Left lobe of liver (tissue), 2 donors: ENCODE results near the gene TGFA. TPM values are rescaled to one million over a fixed set of nuclear protein-coding genes. Genes with fewer than 3 reads are reported as not detected.

Experiments used
- ATAC-seq: fragments of 200-7000 bp; cut with Tn5 transposase; one replicate; pipeline ENCODE4 v1.9.1; 2020; ENCODE audit warnings: mild to moderate bottlenecking, moderate library complexity
- DNase-seq: peaks from one replicate; pipeline ENCODE4 v3.0.0-alpha.2; 2020; ENCODE audit warnings: low spot score
- total RNA-seq: library from RNA; stranded (reverse); gene quantifications from one replicate; pipeline ENCODE4 v1.2.1, GENCODE V29; 2021
- donor health status: DM: no; HTN: no; CAD: no; lungs with moderate emphysema.
- donor health status: DM: no; HTN: yes; CAD: no.

The TGFA gene
- total RNA-seq, 1 donor from 2014 or later: 5.0 TPM

- ATAC-seq (peak; percentile 87), DNase-seq (peak; percentile 50)
These were observed 127.8 kb downstream of the TGFA start for GRCh38 chr2:70425682-70426301.

- ATAC-seq (no peak), DNase-seq (no peak)
These were observed 132.9 kb downstream of the TGFA start for GRCh38 chr2:70420740-70421139.

GRCh38 chr2:70420143-70420542 lies 133.5 kb downstream of the TGFA start:
- ATAC-seq: no peak
- no peak for DNase-seq

- no peak for DNase-seq
These were observed 135.1 kb downstream of the TGFA start for GRCh38 chr2:70418514-70418913.

GRCh38 chr2:70417011-70417410 lies 136.6 kb downstream of the TGFA start:
- DNase-seq (no peak), ATAC-seq (no peak)

More at GRCh38 chr2:70418514-70418913, 135.1 kb downstream of the TGFA start:
- ATAC-seq: no peak

- DNase-seq: no peak
- ATAC-seq: peak; percentile 91
These were observed 141.1 kb downstream of the TGFA start for GRCh38 chr2:70412294-70413070.

GRCh38 chr2:70411483-70412125 lies 142.0 kb downstream of the TGFA start:
- ATAC-seq: no peak
- no peak for DNase-seq

GRCh38 chr2:70403267-70404053 lies 150.2 kb downstream of the TGFA start:
- ATAC-seq (no peak), DNase-seq (no peak)

- ATAC-seq (no peak), DNase-seq (no peak)
These were observed 153.1 kb downstream of the TGFA start for GRCh38 chr2:70400539-70400938.

GRCh38 chr2:70399046-70399445 lies 154.6 kb downstream of the TGFA start:
- DNase-seq (no peak), ATAC-seq (no peak)

Other genes with a start within 250 kb of the TGFA start
- gene ADD2, start 214.4 kb upstream of the TGFA start, total RNA-seq: 0.33 TPM
- gene FIGLA, start 236.8 kb upstream of the TGFA start, total RNA-seq: not detected